Uterus (tissue), 2 donors: ENCODE data around the gene MTUS2.

Experiments used
- POLR2A ChIP-seq, 2 donors: fragments of 450-650 bp; IDR thresholded peaks; one replicate each; pipeline ENCODE4 v1.6.1; 2016; ENCODE audit warnings: antibody characterized with exemption in 2 of 2, mild to moderate bottlenecking in 1 of 2, moderate library complexity in 1 of 2
- TF ChIP-seq, protein P1 (sequence below), 4 experiments: fragments of 200-600 bp in 2 of 4; fragments of 450-650 bp in 2 of 4; sonication (generic) in 2 of 4; IDR thresholded peaks; one replicate each; pipeline ENCODE4 v1.5.1; 2016 to 2019; ENCODE audit warnings: antibody characterized with exemption in 4 of 4, mild to moderate bottlenecking in 2 of 4, moderate library complexity in 1 of 4

DNA sequence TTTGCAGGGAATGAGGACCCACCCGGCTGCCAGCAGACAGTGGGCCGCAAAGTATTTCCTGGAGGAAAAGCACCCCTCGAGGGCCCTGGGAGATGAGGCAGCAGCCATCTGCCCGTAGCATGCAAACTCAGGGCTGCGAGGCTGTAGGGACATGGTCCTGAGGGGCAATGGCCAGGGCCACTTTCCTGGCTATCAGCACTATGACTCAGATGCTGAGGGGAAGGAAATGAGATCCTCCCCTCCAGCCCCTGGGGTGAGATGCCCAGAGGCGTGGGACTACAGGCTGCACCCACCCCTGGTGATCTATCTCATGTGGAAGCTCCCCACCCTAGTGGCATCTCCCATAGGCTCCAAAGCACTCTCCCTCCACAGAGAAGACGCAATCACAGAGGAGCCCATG lies 695.2 kb downstream of the MTUS2 start:
- TF ChIP-seq POLR2A (IDR thresholded peaks at IDR 0.05): no peak
- TF ChIP-seq, protein P1, sequence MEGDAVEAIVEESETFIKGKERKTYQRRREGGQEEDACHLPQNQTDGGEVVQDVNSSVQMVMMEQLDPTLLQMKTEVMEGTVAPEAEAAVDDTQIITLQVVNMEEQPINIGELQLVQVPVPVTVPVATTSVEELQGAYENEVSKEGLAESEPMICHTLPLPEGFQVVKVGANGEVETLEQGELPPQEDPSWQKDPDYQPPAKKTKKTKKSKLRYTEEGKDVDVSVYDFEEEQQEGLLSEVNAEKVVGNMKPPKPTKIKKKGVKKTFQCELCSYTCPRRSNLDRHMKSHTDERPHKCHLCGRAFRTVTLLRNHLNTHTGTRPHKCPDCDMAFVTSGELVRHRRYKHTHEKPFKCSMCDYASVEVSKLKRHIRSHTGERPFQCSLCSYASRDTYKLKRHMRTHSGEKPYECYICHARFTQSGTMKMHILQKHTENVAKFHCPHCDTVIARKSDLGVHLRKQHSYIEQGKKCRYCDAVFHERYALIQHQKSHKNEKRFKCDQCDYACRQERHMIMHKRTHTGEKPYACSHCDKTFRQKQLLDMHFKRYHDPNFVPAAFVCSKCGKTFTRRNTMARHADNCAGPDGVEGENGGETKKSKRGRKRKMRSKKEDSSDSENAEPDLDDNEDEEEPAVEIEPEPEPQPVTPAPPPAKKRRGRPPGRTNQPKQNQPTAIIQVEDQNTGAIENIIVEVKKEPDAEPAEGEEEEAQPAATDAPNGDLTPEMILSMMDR (IDR thresholded peaks at IDR 0.05): no peak
